ENCODE measurements around the gene PPM1N. TPM values are rescaled to one million over a fixed set of nuclear protein-coding genes. Genes with fewer than 3 reads are reported as not detected.

The PPM1N gene
- total RNA-seq, 4 donors from 2014 or later = 1.5 to 1.7 TPM; not detected in 2

DNA sequence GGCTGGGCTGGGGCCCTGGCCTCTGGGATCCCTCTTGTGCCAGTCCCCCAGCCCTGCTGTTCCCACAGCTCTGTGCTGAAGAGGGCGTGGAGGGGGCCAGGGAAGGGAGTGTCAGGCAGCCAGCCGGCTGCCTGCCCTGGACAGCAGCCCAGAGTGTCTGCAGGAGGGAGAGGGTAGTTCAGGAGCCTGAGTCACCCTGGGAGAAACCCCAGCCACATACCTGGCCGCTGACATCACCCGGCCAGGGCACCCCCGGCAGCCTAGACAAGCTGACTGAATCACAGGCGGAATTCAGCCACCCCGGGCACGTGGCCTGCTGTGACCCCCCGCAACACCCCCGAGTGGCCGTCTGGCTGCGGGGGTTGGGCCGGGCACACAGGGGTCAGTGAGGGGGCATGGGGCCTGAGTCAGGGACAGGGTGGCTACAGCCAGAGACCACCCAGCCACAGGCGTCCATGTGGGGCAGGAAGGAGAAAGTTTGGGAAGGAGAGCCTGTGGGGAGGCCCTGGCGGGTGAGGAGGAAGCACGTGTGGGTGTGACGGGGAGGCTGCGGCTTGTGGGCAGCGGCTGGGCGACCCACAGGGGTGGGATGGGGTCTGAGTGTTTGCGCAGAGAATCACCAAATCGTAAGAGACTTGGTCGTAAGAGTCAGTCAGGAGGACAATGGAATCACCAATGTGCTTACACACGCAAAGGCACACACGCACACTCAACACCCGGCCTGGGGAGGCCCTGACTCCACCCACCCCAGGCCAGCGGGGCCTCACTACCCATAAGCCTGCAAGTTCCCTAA, 42.3 kb upstream of the PPM1N start:
- Histone ChIP-seq H3K27ac (peak overlapping the region; percentile 57 to 81 (median 74)), H3K4me3 (peak overlapping the region in 2 of 4 donors; percentile 12 to 17), H3K27me3 (no peaks in the 10 kb centered on the region), H3K4me1 (peaks cover 5 to 28% (median 8%) of the 10 kb centered on the region in 4 donors), H3K9me3 (no peaks in the 10 kb centered on the region), H3K36me3 (no peaks in the 10 kb centered on the region)
- peak; percentile 48 to 95 (median 93) for DNase-seq
- TF ChIP-seq CTCF (IDR thresholded peaks at IDR 0.05) (peak in 2 of 6 experiments; percentile 31), POLR2A (IDR thresholded peaks at IDR 0.05) (peak in 1 of 2 donors; percentile 19)

DNA sequence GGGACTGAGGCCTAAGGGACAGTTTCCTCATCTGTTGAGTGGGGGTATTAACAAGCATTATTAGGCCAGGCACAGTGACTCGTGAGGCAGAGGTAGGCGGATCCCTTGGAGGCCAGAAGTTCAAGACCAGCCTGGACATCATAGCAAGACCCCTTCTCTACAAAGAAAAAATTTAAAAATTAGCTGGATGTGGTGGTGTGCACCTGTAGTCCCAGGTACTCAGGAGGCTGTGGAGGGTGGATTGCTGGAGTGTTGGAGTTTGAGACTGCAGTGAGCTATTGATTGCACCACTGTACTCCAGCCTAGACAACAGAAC, 41.8 kb upstream of the PPM1N start:
- H3K36me3 ChIP-seq = no peaks in the 10 kb centered on the region
- H3K27me3 ChIP-seq = no peaks in the 10 kb centered on the region
- peak overlapping the region; percentile 57 to 81 (median 74) for H3K27ac ChIP-seq
- no peak for DNase-seq
- H3K9me3 ChIP-seq = no peaks in the 10 kb centered on the region
- no peak overlapping the region for H3K4me3 ChIP-seq
- H3K4me1 ChIP-seq = peaks cover 5 to 24% (median 8%) of the 10 kb centered on the region in 4 donors
- TF ChIP-seq CTCF (IDR thresholded peaks at IDR 0.05) (no peak), POLR2A (IDR thresholded peaks at IDR 0.05) (no peak)

- no peaks in the 10 kb centered on the region for H3K9me3 ChIP-seq
- H3K4me1 ChIP-seq = peaks cover 5 to 17% (median 8%) of the 10 kb centered on the region in 4 donors
- H3K27ac ChIP-seq = no peak overlapping the region
- TF ChIP-seq POLR2A (IDR thresholded peaks at IDR 0.05) (no peak), CTCF (IDR thresholded peaks at IDR 0.05) (no peak)
- no peaks in the 10 kb centered on the region for H3K36me3 ChIP-seq
- no peak overlapping the region for H3K4me3 ChIP-seq
- DNase-seq = no peak
- H3K27me3 ChIP-seq = no peaks in the 10 kb centered on the region
Measured at GRCh38 chr19:45457776-45458175, 40.5 kb upstream of the PPM1N start.

DNA sequence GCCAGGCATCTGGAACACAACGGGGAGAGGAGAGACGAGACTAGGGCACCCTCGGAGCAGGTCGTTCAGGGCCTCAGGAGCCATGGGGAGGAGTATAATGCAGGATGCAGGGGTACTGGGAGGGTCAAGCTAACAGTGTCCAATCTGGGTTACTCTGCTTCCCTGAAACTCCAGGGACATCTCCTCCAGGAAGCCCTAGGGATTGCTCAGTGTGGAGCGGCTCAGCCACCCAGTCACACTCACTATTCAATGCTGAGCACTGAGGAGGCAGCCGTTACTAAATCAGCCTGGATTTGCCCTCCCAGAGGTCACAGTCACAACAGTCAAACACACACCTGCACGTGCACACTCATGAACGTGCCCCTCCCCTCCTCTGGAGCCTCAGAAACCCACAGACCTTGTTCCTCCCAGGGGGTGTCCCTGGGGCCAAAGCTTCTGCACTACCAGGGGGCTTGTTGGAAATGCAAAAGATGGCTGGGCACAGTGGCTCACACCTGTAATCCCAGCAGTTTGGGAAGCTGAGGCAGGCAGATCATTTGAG, 37.4 kb upstream of the PPM1N start:
- DNase-seq = no peak
- H3K27me3 ChIP-seq = no peaks in the 10 kb centered on the region

GRCh38 chr19:45462174-45462573, 36.1 kb upstream of the PPM1N start:
- Histone ChIP-seq H3K4me3 (no peak overlapping the region), H3K9me3 (no peaks in the 10 kb centered on the region), H3K27ac (no peak overlapping the region), H3K36me3 (no peaks in the 10 kb centered on the region), H3K27me3 (no peaks in the 10 kb centered on the region), H3K4me1 (peaks cover 0 to 4% (median 2%) of the 10 kb centered on the region in 4 donors)
- no peak for TF ChIP-seq POLR2A (IDR thresholded peaks at IDR 0.05)
- TF ChIP-seq CTCF (IDR thresholded peaks at IDR 0.05) = no peak
- no peak for DNase-seq

More for the DNA sequence above, 37.4 kb upstream of the PPM1N start:
- no peak for TF ChIP-seq CTCF (IDR thresholded peaks at IDR 0.05)
- no peak for TF ChIP-seq POLR2A (IDR thresholded peaks at IDR 0.05)
- Histone ChIP-seq H3K4me3 (no peak overlapping the region), H3K9me3 (no peaks in the 10 kb centered on the region), H3K4me1 (peaks cover 0 to 7% (median 5%) of the 10 kb centered on the region in 4 donors), H3K27ac (no peak overlapping the region), H3K36me3 (no peaks in the 10 kb centered on the region)

Data from Peyer's patch (tissue), 4 donors.